MM.1S (cell line): ENCODE measurements around the gene HNRNPH1.

Source experiments
- CTCF ChIP-seq: fragments of 300-600 bp; sonication (generic); IDR thresholded peaks from 2 replicates; pipeline ENCODE4 v1.5.1; 2016; ENCODE audit warnings: antibody characterized with exemption, low read length, mixed read lengths
- EZH2 ChIP-seq: fragments of 300-600 bp; sonication (generic); optimal IDR thresholded peaks from 2 replicates; pipeline ENCODE3; 2017; ENCODE audit warnings: low read depth, mild to moderate bottlenecking, antibody characterized with exemption, low read length, mixed read lengths
- EZH2phosphoT487 ChIP-seq: fragments of 300-600 bp; sonication (generic); IDR thresholded peaks from 2 replicates; pipeline ENCODE4 v1.6.1; 2018; ENCODE audit warnings: antibody characterized with exemption, low read length

GRCh38 chr5:179608131-179608581 lies 15.3 kb downstream of the HNRNPH1 start:
- TF ChIP-seq CTCF (no peak), EZH2phosphoT487 (no peak), EZH2 (no peak)
